GM21619 (cell line): ENCODE measurements around the gene NTNG2.
"Not testable (repeated sequence)": the region's sequence is repeated elsewhere in the genome, so short reads cannot be mapped to it uniquely, and the experiment has no call there.

Source experiments
- ATAC-seq: cut with Tn5 transposase; IDR thresholded peaks from one replicate; pipeline ENCODE4 v1.9.1; 2021; ENCODE audit not compliant: unreplicated experiment

NTNG2 gene, protein sequence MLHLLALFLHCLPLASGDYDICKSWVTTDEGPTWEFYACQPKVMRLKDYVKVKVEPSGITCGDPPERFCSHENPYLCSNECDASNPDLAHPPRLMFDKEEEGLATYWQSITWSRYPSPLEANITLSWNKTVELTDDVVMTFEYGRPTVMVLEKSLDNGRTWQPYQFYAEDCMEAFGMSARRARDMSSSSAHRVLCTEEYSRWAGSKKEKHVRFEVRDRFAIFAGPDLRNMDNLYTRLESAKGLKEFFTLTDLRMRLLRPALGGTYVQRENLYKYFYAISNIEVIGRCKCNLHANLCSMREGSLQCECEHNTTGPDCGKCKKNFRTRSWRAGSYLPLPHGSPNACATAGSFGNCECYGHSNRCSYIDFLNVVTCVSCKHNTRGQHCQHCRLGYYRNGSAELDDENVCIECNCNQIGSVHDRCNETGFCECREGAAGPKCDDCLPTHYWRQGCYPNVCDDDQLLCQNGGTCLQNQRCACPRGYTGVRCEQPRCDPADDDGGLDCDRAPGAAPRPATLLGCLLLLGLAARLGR

DNA sequence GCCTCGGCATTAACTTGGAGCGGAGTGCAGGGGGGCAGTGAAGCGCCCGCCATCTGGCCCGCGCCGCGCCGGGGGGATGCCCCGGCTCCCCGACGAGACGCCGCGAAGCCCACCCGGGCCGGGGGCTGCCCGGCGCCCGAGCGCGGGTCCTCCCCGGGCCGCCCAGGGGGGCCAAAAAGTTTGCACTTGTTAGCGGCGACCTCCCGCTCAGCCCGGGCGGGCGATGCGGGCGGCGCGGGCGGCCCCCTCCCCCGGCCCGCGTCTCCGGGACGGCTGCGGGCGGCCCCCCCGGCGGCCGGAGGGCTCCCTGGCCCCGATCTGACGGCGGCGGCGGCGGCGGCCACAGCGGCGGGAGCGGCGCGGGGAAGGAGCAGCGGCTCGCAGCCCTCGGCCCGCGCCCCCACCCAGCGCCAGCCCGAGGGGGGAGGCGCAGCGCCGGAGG lies at the start of gene NTNG2:
NTNG2 (plus strand) TSS at position 316 of the 442 bp plus-strand sequence. CDS start 4,774 bp downstream, outside the sequence.
- ATAC-seq: no peak

DNA sequence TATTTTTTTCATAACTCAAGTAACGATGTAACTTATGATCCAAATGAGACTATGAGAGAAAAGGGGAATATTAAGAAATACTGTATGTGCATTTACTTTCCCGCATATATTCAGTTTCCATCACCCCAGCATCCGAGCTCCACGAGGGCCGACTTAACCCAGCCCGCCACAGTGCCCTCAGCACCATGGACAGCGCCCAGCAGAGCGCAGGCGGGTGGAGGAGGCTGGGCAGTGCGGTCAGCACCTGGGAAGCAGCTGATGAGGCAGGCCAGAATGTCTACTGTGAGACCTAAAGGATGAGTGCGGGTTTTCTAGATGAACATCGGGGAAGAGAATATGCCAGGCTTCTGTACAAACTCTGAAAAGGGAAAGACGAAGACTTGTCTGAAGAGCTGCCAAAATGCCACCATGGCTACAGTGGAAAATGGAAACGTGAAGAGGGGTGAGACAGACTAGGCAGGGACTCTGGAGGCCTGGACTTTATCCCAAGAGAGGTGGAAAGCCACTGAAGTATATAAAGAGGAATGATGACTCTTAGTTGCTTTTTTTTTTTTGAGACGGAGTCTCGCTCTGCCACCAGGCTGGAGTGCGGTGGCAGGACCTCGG lies 47.7 kb upstream of the NTNG2 start:
- no peak for ATAC-seq

DNA sequence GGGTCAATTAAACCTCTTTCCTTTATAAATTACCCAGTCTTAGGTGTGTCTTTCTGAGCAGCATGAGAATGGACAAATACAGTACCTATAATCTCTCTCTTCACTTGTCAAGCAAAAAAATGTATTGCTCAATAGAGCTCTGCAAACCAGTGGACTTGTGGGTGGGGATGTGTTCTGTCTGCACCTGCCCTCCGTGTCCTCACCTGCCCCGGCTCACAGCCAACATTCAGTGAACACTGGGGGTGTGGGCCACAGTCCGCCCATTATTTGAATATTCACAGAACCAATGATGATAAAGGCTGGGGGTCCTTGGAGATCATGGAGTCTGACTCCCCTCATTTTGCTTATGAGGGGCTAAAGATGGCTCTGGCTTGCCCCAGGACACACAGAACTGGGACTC lies 45.3 kb upstream of the NTNG2 start:
- ATAC-seq: no peak

- no peak for ATAC-seq
Measured at GRCh38 chr9:132117694-132118093, 44.2 kb upstream of the NTNG2 start.

DNA sequence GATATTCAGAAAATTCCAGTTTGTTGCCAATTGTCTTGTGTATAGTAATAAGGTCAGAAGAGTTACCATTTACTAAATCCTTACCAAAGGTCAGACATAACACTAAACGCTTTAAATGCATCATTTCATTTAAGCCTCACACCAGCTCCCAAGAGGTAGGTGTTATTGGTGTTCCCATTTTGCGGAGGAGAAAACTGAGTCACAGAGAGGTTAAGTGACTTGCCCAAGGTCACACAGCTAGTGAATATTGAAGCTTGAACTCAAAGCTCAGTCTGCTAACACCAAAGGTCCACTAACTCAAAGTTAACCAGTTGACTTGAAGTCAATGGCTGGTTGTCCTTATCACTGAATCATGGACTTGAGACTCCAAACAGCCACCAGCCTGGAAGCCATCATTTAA lies 40.8 kb upstream of the NTNG2 start:
- ATAC-seq: no peak

DNA sequence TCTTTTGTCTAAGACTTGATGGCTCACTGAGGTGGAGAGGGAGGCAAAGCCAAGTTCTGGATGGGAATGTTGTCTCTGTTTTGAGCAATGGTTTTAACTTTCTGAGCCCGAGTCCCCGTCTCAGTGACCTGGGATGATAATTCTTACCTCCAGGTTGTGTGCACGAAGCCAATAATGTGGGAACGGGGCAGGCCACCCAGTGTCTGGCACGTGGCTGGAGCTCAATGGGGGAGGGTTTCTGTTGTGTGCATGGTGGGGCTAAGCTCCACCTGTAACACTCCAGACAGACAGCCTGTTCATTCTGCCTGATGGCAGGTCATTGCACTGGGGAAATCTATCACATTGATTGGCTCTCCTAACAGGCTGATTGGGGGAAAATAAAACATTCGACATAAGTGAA lies 37.1 kb upstream of the NTNG2 start:
- ATAC-seq: no peak

DNA sequence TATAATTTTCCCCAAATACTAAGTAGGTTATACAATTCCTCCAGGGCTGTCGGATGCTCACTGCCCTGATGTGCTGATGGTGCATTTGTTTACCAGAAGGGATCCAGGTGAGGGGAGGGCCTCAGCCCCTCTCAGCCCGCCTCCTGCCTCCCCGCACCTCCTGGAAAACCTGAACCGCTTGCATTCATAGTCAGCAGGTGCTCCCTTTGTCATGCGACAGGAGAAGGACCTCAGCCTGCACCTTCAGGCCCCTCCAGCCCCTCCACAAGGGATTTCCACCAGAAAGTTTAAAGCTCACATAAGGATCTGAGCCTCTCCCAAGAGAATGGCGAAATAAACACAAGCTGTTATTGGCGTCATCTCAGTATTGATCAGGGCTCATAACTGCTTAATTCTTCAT lies 36.5 kb upstream of the NTNG2 start:
- no peak for ATAC-seq

GRCh38 chr9:132125944-132126679 lies 35.7 kb upstream of the NTNG2 start:
- no peak for ATAC-seq

DNA sequence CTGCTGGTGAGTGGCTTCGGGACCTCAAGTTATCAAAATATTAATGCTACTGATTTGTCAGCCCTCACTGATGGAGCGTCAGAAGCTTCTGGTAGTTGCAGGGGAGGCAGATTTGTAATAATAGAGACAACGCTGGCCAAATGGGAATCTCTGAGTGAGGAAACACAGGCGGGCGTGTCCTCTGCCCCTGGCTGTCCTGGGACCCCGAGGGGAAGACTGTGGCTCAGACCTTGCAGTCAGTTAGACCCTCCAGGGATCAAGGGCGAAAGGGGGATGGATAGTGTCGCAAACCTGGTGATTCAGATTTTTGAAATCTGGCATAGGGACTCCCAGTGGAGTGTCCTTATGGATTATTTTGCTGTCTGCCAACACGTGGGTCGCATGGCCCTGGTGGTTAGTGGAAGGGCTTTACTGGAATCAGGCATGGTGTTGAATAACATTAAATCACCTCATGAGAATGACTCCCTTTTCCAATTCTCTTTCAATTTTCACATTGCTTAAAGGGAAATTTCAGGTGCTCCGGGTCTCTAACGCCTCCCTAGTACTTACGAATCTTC lies 35.1 kb upstream of the NTNG2 start:
- ATAC-seq: no peak

- no peak for ATAC-seq
Measured at GRCh38 chr9:132127888-132128534, 33.8 kb upstream of the NTNG2 start.

DNA sequence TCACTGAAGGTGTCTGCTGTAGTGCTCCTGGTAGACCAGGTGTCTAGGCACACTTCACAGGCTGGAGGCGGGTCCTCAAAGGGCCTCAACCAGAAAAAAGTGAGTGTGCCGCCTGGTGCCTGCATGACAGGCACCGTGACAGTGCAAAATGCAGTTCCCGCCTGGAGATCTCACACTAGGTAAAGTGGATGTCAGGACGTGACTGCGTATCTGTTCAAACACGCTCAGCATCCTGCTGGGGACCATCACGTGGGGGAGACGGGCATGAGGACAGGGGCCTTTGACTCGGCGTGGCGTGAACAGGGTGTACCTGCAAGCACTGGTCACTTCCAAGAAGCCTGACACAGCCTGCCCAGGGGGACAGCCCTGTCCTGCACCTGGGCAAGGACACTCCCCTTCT lies 32.3 kb upstream of the NTNG2 start:
- ATAC-seq: no peak

DNA sequence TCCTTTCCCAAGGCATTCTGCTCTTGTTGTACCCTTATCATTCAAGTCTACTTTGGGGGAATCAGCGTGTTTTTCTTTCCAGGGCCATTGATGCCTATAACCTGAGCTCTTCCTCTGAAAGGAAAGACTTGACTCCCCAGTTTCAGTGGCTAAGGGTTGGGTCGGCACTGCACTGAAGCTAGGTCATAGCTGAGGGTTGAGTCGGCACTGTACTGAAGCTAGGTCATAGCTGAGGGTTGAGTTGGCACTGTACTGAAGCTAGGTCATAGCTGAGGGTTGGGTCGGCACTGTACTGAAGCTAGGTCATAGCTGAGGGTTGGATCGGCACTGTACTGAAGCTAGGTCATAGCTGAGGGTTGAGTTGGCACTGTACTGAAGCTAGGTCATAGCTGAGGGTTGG lies 27.8 kb upstream of the NTNG2 start:
- ATAC-seq: not testable (repeated sequence)

DNA sequence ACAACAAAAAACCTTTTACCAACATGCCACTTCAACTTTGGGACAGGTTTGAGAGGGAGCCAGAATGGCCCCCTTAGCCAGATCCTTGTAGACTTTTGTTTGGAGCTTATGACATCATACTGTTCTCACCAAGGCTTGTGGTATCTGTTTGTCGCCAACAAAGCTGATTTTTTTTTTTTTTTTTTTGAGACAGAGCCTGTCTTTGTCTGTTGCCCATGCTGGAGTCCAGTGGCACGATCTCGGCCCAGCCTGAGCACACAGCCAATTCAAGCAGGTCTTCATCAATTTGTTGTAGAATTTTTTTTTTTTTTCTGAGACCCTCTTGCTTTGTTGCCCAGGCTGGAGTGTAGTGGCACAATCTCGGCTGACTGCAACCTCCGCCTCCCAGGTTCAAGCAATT lies 26.4 kb upstream of the NTNG2 start:
- no peak for ATAC-seq

DNA sequence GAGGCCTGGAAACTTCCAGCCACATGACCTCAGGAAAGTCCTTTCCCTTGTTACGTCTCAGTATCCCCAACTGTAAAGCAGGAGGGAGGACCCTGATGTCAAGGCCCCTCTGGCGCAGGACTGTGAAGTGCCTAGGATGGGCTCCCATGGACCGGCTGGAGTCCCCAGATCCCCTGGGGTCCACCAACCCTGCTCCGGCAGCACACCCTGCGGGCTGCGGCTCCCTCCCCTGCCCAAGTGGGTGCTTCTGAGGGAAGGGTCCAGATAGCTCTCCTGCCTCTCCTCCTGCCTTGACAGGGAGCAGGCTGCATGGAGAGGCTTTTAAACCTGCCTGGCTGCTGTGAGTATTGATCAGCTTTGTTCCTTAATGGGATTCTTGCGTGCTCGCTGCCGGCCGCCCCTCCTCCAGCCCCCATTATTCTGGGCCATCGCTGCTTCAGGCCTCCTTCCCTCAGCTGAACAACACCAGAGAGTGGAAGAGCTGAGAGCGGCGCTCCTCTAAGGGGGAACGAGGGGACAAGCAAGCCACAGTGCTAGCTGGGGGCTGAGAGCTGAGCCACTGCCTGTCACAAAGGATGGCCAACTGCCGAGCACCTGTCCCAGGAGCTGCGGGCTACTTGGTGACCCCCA lies 25.6 kb upstream of the NTNG2 start:
- no peak for ATAC-seq

DNA sequence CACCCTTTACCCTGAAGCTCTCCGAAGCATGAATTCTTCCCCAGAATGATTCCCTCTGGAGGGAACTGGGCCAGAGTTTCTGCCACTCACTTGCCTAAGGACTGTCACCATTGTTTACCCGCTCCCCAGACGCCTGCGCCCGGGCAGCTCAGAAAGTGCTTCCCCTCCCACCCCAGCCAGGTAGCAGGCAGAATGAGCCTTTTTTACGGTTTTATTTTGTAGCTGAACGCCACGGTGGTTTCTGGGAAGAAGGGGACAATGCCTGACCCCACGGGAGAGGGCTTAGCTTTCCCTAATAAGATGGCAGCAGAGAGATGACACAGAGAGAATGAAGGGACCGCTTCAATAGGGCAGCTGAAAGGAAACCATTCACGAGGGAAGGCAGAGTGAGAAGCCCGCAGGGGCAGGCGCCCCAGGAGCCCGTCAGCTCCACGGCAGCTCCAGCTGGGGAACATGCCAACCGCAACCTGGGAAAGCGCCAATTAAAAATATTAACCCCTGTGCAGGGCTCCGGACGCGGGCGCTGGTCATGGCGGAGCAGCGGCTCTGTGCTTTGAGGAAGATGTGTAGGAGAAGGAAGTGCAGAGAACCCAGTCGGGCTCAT lies 20.4 kb upstream of the NTNG2 start:
- ATAC-seq: no peak

GRCh38 chr9:132141948-132142594 lies 19.8 kb upstream of the NTNG2 start:
- ATAC-seq: no peak

DNA sequence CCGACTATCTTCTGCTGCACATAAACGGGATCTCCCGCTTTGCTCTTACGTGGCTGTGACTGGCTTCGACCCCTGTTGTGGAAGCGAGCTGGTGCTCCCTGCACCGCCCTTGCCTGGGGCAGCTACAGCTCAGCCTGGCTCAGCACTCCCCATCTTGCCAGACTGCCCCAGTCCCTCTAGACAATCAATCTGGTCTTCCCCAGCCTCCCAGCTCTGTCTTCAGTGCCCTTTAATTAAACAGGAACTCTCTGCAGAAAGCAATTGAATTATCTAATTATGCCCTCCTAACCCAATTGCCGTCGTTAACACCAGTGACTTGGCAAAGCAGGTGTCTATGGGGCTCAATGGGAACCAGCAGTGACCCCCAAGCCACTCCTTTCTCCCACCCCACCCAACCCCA lies 18.9 kb upstream of the NTNG2 start:
- no peak for ATAC-seq

- no peak for ATAC-seq
Measured at GRCh38 chr9:132143359-132143758, 18.5 kb upstream of the NTNG2 start.

GRCh38 chr9:132144708-132145365 lies 17.0 kb upstream of the NTNG2 start:
- ATAC-seq: no peak
